ENCODE data around the gene CRYBA2.

The CRYBA2 gene

GRCh38 chr2:218952160-218952559 is 41.1 kb downstream of the CRYBA2 start:
- DNase-seq = no peak

- no peak for DNase-seq
Measured at GRCh38 chr2:218946621-218947020, 46.6 kb downstream of the CRYBA2 start.

DNA sequence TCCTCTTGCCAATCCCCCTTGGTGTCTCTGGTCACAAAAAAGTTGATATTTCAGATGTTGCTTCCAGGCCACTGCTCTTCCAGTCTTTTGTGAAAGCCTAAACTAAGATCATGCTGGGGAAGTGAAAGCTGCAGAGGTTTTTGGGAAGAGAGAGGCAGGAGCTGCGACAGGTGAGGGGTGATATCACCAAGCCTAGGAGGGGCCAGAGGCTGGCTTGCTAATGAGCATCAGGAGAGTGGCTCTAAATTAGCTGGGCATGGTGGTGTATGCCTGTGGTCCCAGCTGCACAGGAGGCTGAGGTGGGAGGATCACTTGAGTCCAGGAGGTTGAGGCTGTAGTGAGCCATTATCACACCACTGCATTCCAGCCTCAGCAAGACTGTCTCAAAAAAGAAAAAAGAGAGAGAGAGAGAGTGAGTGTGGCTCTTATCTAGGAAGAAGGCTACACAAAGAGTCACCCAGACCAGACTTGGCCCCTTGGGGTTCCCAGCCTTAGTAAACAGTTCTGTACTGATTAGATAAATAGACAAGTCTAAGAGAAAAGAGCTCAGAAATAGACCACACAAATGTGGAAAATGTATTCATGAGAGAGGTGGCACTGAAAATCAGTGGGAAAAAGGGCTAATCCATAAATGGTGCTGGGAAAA is 48.3 kb downstream of the CRYBA2 start:
- DNase-seq = no peak

All from activated CD4-positive, CD25-positive, alpha-beta regulatory T cell treated with anti-CD3 and anti-CD28 coated beads, Interleukin-2, amount 50 U/mL, for 72 hours (primary cell).